KMS-11 (cell line): ENCODE results near the gene DOK3.

Experiments used
- H2AFZ ChIP-seq: fragments of 200-600 bp; sonication (generic); 2 replicates; pipeline ENCODE4 v1.6.1; 2016; ENCODE audit warnings: antibody characterized with exemption, mixed run types, low read depth
- H3K27ac ChIP-seq: fragments of 200-600 bp; sonication (generic); 2 replicates; pipeline ENCODE4 v1.6.1; 2016; ENCODE audit warnings: mild to moderate bottlenecking, mixed run types
- H3K27me3 ChIP-seq: fragments of 200-600 bp; sonication (generic); 2 replicates; pipeline ENCODE4 v1.6.1; 2017; ENCODE audit warnings: mild to moderate bottlenecking, low read depth, mixed run types, moderate library complexity; ENCODE audit not compliant: insufficient read depth
- H3K36me3 ChIP-seq: fragments of 200-600 bp; sonication (generic); 2 replicates; pipeline ENCODE4 v1.6.1; 2017; ENCODE audit warnings: mild to moderate bottlenecking, mixed run types; ENCODE audit not compliant: insufficient read depth
- H3K4me1 ChIP-seq: fragments of 200-600 bp; sonication (generic); 2 replicates; pipeline ENCODE4 v1.6.1; 2016; ENCODE audit warnings: mild to moderate bottlenecking, low read depth, mixed run types; ENCODE audit not compliant: poor library complexity, severe bottlenecking
- H3K4me2 ChIP-seq: fragments of 200-600 bp; sonication (generic); 2 replicates; pipeline ENCODE4 v1.7.0; 2016; ENCODE audit warnings: mild to moderate bottlenecking, mixed run types
- H3K4me3 ChIP-seq: fragments of 200-600 bp; sonication (generic); IDR thresholded peaks from 2 replicates; pipeline ENCODE4 v1.6.1; 2017; ENCODE audit warnings: low read depth, low read length, mixed read lengths; ENCODE audit not compliant: insufficient read depth
- H3K79me2 ChIP-seq: fragments of 200-600 bp; sonication (generic); 2 replicates; pipeline ENCODE4 v1.6.1; 2016; ENCODE audit warnings: low read depth, mixed run types; ENCODE audit not compliant: insufficient read depth
- H3K9ac ChIP-seq: fragments of 200-600 bp; sonication (generic); 2 replicates; pipeline ENCODE4 v1.6.1; 2016; ENCODE audit warnings: mild to moderate bottlenecking, mixed run types
- H4K20me1 ChIP-seq: fragments of 200-600 bp; sonication (generic); 2 replicates; pipeline ENCODE4 v1.6.1; 2016; ENCODE audit warnings: mild to moderate bottlenecking, mixed run types; ENCODE audit not compliant: insufficient read depth
- TF ChIP-seq, protein P1 (sequence below): fragments of 200-600 bp; sonication (generic); conservative IDR thresholded peaks from 2 replicates; pipeline ENCODE4 v1.6.1; 2017; ENCODE audit warnings: low read depth, mild to moderate bottlenecking, antibody characterized with exemption, low read length, moderate library complexity, mixed read lengths

DOK3 gene

DNA sequence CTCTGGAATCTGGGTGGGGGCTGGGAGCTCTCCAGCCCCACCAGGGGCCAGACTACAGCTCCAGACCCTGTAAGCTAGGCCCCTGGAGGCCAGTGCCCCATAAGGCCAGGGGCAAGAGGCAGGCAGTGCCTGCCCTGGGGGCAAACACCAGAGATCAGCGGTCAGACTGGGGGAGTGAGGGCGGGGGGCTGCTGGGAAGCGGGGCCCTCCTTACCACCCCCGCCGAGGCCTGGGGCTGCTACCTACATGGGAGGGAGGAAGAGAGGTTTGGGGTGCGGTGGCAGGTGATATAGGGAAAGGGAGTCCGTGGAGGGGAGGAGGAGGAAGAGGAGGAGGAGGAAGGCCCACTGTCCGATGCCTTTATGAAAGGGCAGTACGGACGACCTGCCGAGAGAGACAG is 50.3 kb downstream of the DOK3 start:
- Histone ChIP-seq H2AFZ (no peak overlapping the region), H3K79me2 (no peaks in the 10 kb centered on the region), H3K4me1 (peaks cover 7% of the 10 kb centered on the region), H4K20me1 (no peaks in the 10 kb centered on the region), H3K27me3 (no peaks in the 10 kb centered on the region), H3K9ac (no peak overlapping the region), H3K27ac (no peak overlapping the region), H3K36me3 (no peaks in the 10 kb centered on the region), H3K4me2 (no peak overlapping the region), H3K4me3 (no peak overlapping the region)
- TF ChIP-seq, protein P1, sequence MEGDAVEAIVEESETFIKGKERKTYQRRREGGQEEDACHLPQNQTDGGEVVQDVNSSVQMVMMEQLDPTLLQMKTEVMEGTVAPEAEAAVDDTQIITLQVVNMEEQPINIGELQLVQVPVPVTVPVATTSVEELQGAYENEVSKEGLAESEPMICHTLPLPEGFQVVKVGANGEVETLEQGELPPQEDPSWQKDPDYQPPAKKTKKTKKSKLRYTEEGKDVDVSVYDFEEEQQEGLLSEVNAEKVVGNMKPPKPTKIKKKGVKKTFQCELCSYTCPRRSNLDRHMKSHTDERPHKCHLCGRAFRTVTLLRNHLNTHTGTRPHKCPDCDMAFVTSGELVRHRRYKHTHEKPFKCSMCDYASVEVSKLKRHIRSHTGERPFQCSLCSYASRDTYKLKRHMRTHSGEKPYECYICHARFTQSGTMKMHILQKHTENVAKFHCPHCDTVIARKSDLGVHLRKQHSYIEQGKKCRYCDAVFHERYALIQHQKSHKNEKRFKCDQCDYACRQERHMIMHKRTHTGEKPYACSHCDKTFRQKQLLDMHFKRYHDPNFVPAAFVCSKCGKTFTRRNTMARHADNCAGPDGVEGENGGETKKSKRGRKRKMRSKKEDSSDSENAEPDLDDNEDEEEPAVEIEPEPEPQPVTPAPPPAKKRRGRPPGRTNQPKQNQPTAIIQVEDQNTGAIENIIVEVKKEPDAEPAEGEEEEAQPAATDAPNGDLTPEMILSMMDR = no peak

DNA sequence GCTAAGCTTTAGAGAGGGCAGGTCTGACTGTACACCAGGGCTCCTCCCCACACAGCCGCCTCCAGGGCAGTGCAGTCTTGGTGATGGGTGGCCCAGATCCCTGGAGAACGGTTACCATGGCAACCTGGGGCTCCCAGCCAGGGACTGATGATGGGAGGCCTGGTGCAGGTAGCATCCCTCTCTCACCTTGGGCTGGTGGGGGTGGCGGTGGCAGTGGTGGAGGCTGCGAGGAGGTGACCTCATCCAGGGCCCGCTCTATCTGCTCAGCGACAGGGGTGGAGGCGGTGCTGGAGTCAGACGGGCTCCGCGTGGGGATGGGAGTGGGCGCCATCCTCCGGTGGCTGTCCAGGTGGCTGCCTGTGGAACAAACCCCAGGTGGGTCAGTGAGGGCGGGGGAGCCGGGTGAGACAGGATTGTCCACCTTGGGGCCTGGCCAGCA is 50.7 kb downstream of the DOK3 start:
- Histone ChIP-seq H3K9ac (no peak overlapping the region), H3K27me3 (no peaks in the 10 kb centered on the region), H3K79me2 (no peaks in the 10 kb centered on the region), H4K20me1 (no peaks in the 10 kb centered on the region), H3K4me2 (no peak overlapping the region), H2AFZ (no peak overlapping the region), H3K36me3 (no peaks in the 10 kb centered on the region), H3K4me3 (no peak overlapping the region), H3K27ac (no peak overlapping the region), H3K4me1 (peaks cover 7% of the 10 kb centered on the region)
- TF ChIP-seq, protein P1 = no peak

DNA sequence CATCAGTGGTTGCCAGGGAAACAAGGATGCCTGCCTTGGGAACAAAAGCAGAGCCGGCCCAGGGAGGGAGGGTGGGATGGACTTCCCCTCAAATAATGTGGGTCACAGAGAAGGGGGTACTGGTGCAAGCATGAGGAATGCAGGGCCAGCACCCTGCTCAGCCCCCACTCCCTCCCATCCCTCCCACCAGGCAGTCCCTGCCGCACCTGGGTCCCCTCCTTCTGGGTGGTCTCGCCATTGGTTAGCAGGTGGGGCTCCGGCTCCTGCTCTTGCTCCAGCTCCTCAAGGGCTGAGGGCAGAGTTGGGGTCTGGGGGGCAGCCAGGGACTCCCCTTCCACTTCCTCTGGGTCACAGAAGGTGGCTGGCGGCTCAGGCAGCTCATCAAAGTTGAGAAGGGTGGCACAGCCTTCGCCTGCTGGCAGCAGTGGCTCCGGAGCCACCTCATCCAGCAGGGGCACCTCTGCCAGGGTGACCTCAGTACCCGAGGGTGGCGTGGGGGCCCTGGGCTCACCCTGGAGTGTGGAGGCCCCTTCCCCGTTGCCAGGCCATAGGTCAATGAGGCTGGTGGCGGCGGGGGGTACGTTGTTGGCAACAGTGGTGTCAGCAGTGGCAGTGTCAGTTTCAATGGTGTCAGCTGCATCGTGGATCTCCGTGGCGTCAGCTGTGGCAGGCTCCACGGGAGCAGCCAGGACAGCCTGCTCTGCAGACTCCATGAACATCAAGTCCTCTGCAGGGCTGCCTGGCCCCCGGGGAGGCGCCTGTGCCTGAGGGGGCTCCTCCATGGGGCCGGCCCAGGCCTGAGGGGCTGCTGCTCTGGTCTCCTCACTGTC is 51.6 kb downstream of the DOK3 start:
- H3K27ac ChIP-seq = no peak overlapping the region
- no peak overlapping the region for H3K9ac ChIP-seq
- TF ChIP-seq, protein P1 = no peak
- H3K4me3 ChIP-seq = no peak overlapping the region
- H3K79me2 ChIP-seq = no peaks in the 10 kb centered on the region
- H3K27me3 ChIP-seq = no peaks in the 10 kb centered on the region
- H2AFZ ChIP-seq = no peak overlapping the region
- peaks cover 7% of the 10 kb centered on the region for H3K4me1 ChIP-seq
- H4K20me1 ChIP-seq = no peaks in the 10 kb centered on the region
- no peak overlapping the region for H3K4me2 ChIP-seq
- H3K36me3 ChIP-seq = no peaks in the 10 kb centered on the region

DNA sequence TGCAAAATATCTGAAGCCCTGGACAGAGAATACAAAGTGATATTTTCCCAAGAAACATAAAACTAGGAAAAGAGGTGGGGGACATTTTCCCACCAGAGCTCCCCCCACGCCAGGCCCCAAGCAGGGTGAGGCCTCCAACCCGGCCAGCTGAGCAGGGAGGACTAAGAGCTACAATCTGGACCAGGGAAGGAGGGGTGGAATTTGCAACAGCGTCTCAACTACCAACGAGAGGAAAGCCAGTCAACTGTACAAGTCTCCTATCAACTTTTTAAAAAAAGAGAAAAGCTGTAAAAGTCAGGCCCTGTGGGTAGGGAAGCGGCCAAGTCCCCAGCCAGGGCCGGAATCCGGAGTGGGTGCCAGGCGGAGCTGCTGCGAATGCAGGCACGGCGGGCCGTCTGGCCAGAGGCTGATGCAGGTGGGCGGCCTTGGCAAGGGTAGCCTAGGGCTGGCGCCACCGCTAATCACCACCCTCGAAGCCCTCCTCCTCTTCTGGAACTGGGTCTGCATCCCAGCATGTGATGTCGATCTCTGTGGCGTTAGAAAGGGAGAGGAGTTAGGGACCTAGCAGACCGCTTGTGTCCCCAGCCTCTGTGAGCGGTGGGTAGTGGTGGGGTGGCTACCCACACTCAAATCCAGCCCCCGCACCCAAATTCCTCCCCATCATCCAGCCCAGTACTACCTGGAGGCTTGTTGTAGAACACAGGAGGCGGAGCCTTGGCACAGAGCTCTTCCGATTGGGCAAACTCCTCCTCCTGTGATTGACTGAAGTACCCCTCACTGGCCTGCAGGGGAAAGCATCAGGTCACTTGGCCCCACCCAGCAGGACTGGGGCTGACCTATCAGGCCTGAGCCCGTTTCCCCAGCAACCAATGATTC is 52.4 kb downstream of the DOK3 start:
- peaks cover 7% of the 10 kb centered on the region for H3K4me1 ChIP-seq
- H3K4me2 ChIP-seq = no peak overlapping the region
- no peak overlapping the region for H3K4me3 ChIP-seq
- no peaks in the 10 kb centered on the region for H4K20me1 ChIP-seq
- H3K36me3 ChIP-seq = no peaks in the 10 kb centered on the region
- H2AFZ ChIP-seq = no peak overlapping the region
- H3K9ac ChIP-seq = no peak overlapping the region
- H3K27me3 ChIP-seq = no peaks in the 10 kb centered on the region
- TF ChIP-seq, protein P1 = 0 out of 2 replicates have a peak, but pooled peaks have one; percentile 14
- no peaks in the 10 kb centered on the region for H3K79me2 ChIP-seq
- H3K27ac ChIP-seq = no peak overlapping the region
